Measurements from ENCODE around the gene RHBG. TPM values are rescaled to one million over a fixed set of nuclear protein-coding genes. Genes with fewer than 3 reads are reported as not detected.

The RHBG gene
- total and polyA plus RNA-seq, 2 of the 4 experiments (the other 2 are of a cell fraction) = not detected

- no peak for TF ChIP-seq USF2 (IDR thresholded peaks at IDR 0.05; ENCODE audit: low read depth, low read length)
These were observed 63.0 kb downstream of the RHBG start (continued) for GRCh38 chr1:156431769-156432668.

- DNase-seq = no peak
- ChIA-PET POLR2A (ENCODE audit: unreplicated experiment) (interaction anchor here (0.8 kb wide), 1 partner anchor 188 kb away, joined by 4 read pairs; no protein-coding TSS in a partner anchor), CTCF (interaction anchor here (0.6 to 1.9 kb wide), 4 partner anchors 14 to 277 kb away, joined by 3 to 6 read pairs (median 4); no protein-coding TSS in a partner anchor)
- Histone ChIP-seq H2BK20ac (ENCODE audit: low read depth, low read length) (no peak overlapping the region), H3K4me2 (ENCODE audit: low read depth, low read length) (no peak overlapping the region), H3K4me3 (ENCODE audit: insufficient read depth, low read depth, low read length) (no peak overlapping the region), H3K27me3 (ENCODE audit: control insufficient read depth, insufficient read depth, low read length) (peaks cover 96% of the 10 kb centered on the region), H2AK5ac (ENCODE audit: low read depth, low read length) (no peak overlapping the region), H4K5ac (ENCODE audit: low read depth, low read length) (no peak overlapping the region), H2BK15ac (ENCODE audit: low read depth, low read length) (no peak overlapping the region), H3K4me1 (ENCODE audit: control insufficient read depth, insufficient read depth, low read length) (no peaks in the 10 kb centered on the region), H3K14ac (replicated peaks; ENCODE audit: low read depth, low read length) (no peak overlapping the region), H2AFZ (replicated peaks; ENCODE audit: low read length, poor library complexity) (no peak overlapping the region), H3K18ac (ENCODE audit: low read depth, low read length) (no peak overlapping the region), H3K56ac (ENCODE audit: extremely low read depth, insufficient read depth, low read length) (no peak overlapping the region), H3K9me1 (ENCODE audit: insufficient read depth, low read length) (0 out of 2 replicates have a peak, but pooled peaks cover 4% of the 10 kb centered on the region), H3K9me3 (ENCODE audit: control insufficient read depth, insufficient read depth, low read length) (peaks cover 3% of the 10 kb centered on the region), H2AK9ac (replicated peaks; ENCODE audit: low read depth, low read length, poor library complexity) (no peak overlapping the region), H3K23ac (ENCODE audit: low read depth, low read length) (no peak overlapping the region), H3K36me3 (ENCODE audit: control insufficient read depth, insufficient read depth, low read length) (no peaks in the 10 kb centered on the region), H4K91ac (ENCODE audit: insufficient read depth, low read depth, low read length) (no peak overlapping the region), H4K20me1 (ENCODE audit: insufficient read depth, low read length) (peaks cover 15% of the 10 kb centered on the region; the same call in 1 of the 2 replicates), H3K79me1 (ENCODE audit: low read depth in 1 of 2, low read length in 2 of 2) (no peaks in the 10 kb centered on the region), H3K27ac (ENCODE audit: insufficient read depth, low read length) (no peak overlapping the region), H2BK120ac (ENCODE audit: low read depth, low read length) (no peak overlapping the region), H4K8ac (ENCODE audit: low read depth in 2 of 2, low read length in 2 of 2) (no peak overlapping the region), H2BK5ac (ENCODE audit: low read depth, low read length, poor library complexity, severe bottlenecking) (no peak overlapping the region), H3K4ac (ENCODE audit: low read depth, low read length) (no peak overlapping the region), H3K9ac (ENCODE audit: low read depth, low read length) (no peak overlapping the region)
- intact Hi-C loops (cut with micrococcal nuclease) = no loop called here
- ATAC-seq (ENCODE audit: low read depth) = no peak
- no TSS peak for BruUV-seq (replicated peaks)
- in situ Hi-C loops (cut with MboI; ENCODE audit: low sequenced_read_pairs) = no loop called here
- WGBS, 2 experiments (ENCODE audit: extremely low coverage in 2 of 2, insufficient read length in 1 of 2) = 0% methylated on average over 1 of the region's 11 CpGs; no CpG with 5 or more reads in 1 of the 2 experiments
- dilution Hi-C loops (cut with HindIII; ENCODE audit: low sequenced_read_pairs, unreplicated experiment) = no loop called here
- TF ChIP-seq RAD21 (IDR thresholded peaks at IDR 0.05; ENCODE audit: low read length) (no peak), RFX5 (IDR thresholded peaks at IDR 0.05; ENCODE audit: low read depth, low read length) (no peak), MXI1 (IDR thresholded peaks at IDR 0.05; ENCODE audit: borderline replicate concordance, low read depth, low read length) (no peak), NFE2L2 (IDR thresholded peaks at IDR 0.05; ENCODE audit: low read depth, low read length) (no peak), CHD1 (IDR thresholded peaks at IDR 0.05; ENCODE audit: low read depth, low read length) (no peak), ELK1 (IDR thresholded peaks at IDR 0.05; ENCODE audit: borderline replicate concordance, low read depth, low read length) (no peak), CEBPB (IDR thresholded peaks at IDR 0.05; ENCODE audit: low read depth, low read length) (no peak), POLR2A (IDR thresholded peaks at IDR 0.05; ENCODE audit: low read depth, low read length) (no peak), MAFK (IDR thresholded peaks at IDR 0.05; ENCODE audit: low read depth, low read length) (no peak), FOS (IDR thresholded peaks at IDR 0.05; ENCODE audit: low read depth, low read length) (no peak), CTCF (conservative IDR thresholded peaks at IDR 0.05; ENCODE audit: low read depth, low read length) (no peak), RCOR1 (IDR thresholded peaks at IDR 0.05; ENCODE audit: insufficient replicate concordance, low read length) (no peak)
These were observed 63.6 kb downstream of the RHBG start for GRCh38 chr1:156432669-156433018.

Data from IMR-90 (cell line).